HepG2 (cell line): ENCODE results near the gene YPEL3. TPM values are rescaled to one million over a fixed set of nuclear protein-coding genes. Genes with fewer than 3 reads are reported as not detected.
A peak's percentile ranks its signal among the peaks of the same experiment; 100 is the strongest.

Experiments
- AKAP8 ChIP-seq: sonication (generic); formaldehyde crosslinking; IDR thresholded peaks from 2 replicates; pipeline ENCODE4 v1.5.1; 2020; ENCODE audit warnings: mild to moderate bottlenecking, missing genetic modification reagents
- BCL6 ChIP-seq: IDR thresholded peaks from 2 replicates; pipeline ENCODE4 v1.6.1; 2016; ENCODE audit warnings: missing genetic modification reagents, missing compliant biosample characterization
- ELF4 ChIP-seq: sonication (generic); formaldehyde crosslinking; IDR thresholded peaks from 2 replicates; pipeline ENCODE4 v1.5.0; 2020; ENCODE audit warnings: missing genetic modification reagents, mild to moderate bottlenecking, moderate library complexity, borderline replicate concordance
- LCORL ChIP-seq, 2 experiments: fragments of 450-650 bp in 1 of 2; sonication (generic) in 1 of 2; formaldehyde crosslinking in 1 of 2; IDR thresholded peaks; 2 replicates each; pipeline versions ENCODE4 v1.5.0 to v1.6.1; 2017 to 2020; ENCODE audit warnings: antibody characterized with exemption in 1 of 2, missing genetic modification reagents in 1 of 2
- MEF2D ChIP-seq: sonication (generic); formaldehyde crosslinking; IDR thresholded peaks from 2 replicates; pipeline ENCODE4 v1.5.1; 2020; ENCODE audit warnings: mild to moderate bottlenecking, missing genetic modification reagents
- MZF1 ChIP-seq: sonication (generic); formaldehyde crosslinking; IDR thresholded peaks from 2 replicates; pipeline ENCODE4 v1.8.1; 2023; ENCODE audit warnings: mild to moderate bottlenecking, missing genetic modification reagents, borderline replicate concordance
- PCBP2 ChIP-seq: fragments of 200-400 bp; formaldehyde crosslinking; optimal IDR thresholded peaks from 2 replicates; pipeline ENCODE3; 2018; ENCODE audit warnings: low read length, low read depth; ENCODE audit not compliant: poor library complexity, severe bottlenecking
- RXRA ChIP-seq: sonication (generic); formaldehyde crosslinking; IDR thresholded peaks from 2 replicates; pipeline ENCODE4 v1.5.1; 2020; ENCODE audit warnings: missing genetic modification reagents
- SUZ12 ChIP-seq: fragments of 150-350 bp; IDR thresholded peaks from 2 replicates; pipeline ENCODE4 v1.6.1; 2014; ENCODE audit warnings: low read depth, low read length
- ZBTB8A ChIP-seq: sonication (generic); formaldehyde crosslinking; IDR thresholded peaks from 2 replicates; pipeline ENCODE4 v1.4.0; 2020; ENCODE audit warnings: mild to moderate bottlenecking, low read depth, missing genetic modification reagents, borderline replicate concordance
- ZNF776 ChIP-seq: sonication (generic); formaldehyde crosslinking; IDR thresholded peaks from 2 replicates; pipeline ENCODE4 v1.4.0; 2020; ENCODE audit warnings: mild to moderate bottlenecking, missing genetic modification reagents
- ZNF83 ChIP-seq: sonication (generic); formaldehyde crosslinking; IDR thresholded peaks from 2 replicates; pipeline ENCODE4 v1.4.0; 2020; ENCODE audit warnings: missing genetic modification reagents, mild to moderate bottlenecking, borderline replicate concordance
- ZNF878 ChIP-seq: sonication (generic); formaldehyde crosslinking; IDR thresholded peaks from 2 replicates; pipeline ENCODE4 v1.8.1; 2023; ENCODE audit warnings: mild to moderate bottlenecking, missing genetic modification reagents, moderate library complexity
- ZSCAN29 ChIP-seq: sonication (generic); formaldehyde crosslinking; conservative IDR thresholded peaks from 2 replicates; pipeline ENCODE4 v1.4.0; 2020; ENCODE audit warnings: mild to moderate bottlenecking, missing genetic modification reagents
- ZSCAN30 ChIP-seq: sonication (generic); formaldehyde crosslinking; IDR thresholded peaks from 2 replicates; pipeline ENCODE4 v1.5.0; 2020; ENCODE audit warnings: mild to moderate bottlenecking, missing genetic modification reagents
- polyA plus RNA-seq, 8 experiments: library from polyadenylated mRNA; depleted of rRNA in 3 of 8; stranded (reverse) in 7 of 8; unstranded in 1 of 8; fragments of >200 nt; fragmentation: Illumina TruSeq in 4 of 8; extraction: Trizol in 4 of 8; gene quantifications; 2 replicates each; pipeline versions ENCODE4 v1.2.1 to v1.2.3, GENCODE V29; 2011 to 2016; ENCODE audit warnings: low read depth in 4 of 8, missing spikeins in 1 of 8, mixed read lengths in 1 of 8; ENCODE audit not compliant: insufficient read depth in 1 of 8
- total RNA-seq, 5 experiments: library from RNA; depleted of rRNA; stranded (reverse); fragments of >200 nt; fragmentation: Illumina TruSeq; extraction: Trizol; gene quantifications; 2 replicates each; pipeline ENCODE4 v1.2.3, GENCODE V29; 2016; ENCODE audit warnings: low read depth in 1 of 5
- TF ChIP-seq, protein P1 (sequence below): sonication (generic); formaldehyde crosslinking; IDR thresholded peaks from 2 replicates; pipeline ENCODE4 v1.5.0; 2020; ENCODE audit warnings: mild to moderate bottlenecking, missing genetic modification reagents
- TF ChIP-seq, protein P2 (sequence below): IDR thresholded peaks from 2 replicates; pipeline ENCODE4 v1.6.1; 2018; ENCODE audit warnings: missing genetic modification reagents, mild to moderate bottlenecking, missing compliant biosample characterization
- TF ChIP-seq, protein P3 (sequence below): IDR thresholded peaks from 2 replicates; pipeline ENCODE4 v1.6.1; 2016; ENCODE audit warnings: low read depth
- TF ChIP-seq, protein P4 (sequence below): sonication (generic); formaldehyde crosslinking; IDR thresholded peaks from 2 replicates; pipeline ENCODE4 v1.4.0; 2020; ENCODE audit warnings: mild to moderate bottlenecking, missing genetic modification reagents

The YPEL3 gene
- total and polyA plus RNA-seq, 2 of the 13 experiments (the other 11 are each of a cell fraction or from before 2014, with no cell fraction given) = 5.4 to 47.0 TPM

DNA sequence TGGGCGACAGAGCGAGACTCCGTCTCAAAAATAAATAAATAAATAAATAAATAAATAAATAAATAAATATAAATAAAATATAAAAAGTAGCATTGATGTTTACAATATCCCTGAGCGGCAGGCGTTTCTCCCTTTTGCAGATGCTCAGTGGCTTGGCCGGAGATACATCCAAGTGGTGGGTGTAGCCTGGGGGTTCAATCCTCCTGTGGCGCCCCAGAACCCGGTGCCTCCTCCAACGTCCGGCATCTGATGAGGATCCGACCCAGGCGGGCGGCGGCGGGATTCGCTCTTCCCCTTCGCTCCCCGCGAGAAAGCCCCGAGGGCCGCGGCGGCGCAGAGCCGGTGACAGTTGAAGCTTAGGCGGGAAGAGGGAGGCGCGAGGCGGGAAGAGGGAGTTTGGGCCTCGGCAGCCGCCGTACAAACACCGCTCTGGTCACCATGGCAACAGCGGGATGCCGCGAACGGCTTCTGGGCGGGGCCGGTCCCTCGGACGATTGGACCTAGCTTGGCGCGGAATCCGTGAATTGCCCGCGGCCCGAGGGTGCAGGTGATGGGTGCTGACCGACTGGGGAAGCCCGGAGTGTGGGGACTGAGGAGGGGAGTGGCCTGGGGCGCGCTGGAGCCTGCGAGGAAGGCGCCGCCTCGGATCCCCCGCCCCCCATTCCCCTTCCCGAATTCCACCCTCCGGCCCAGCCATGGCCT, 43.2 kb downstream of the YPEL3 start (continued):
- TF ChIP-seq MZF1 (CRISPR knock-in tag) (no peak), ZSCAN29 (CRISPR knock-in tag) (peak; percentile 84), PCBP2 (no peak), MEF2D (peak; percentile 91), LCORL (IDR thresholded peaks at IDR 0.05) (no peak), LCORL (CRISPR knock-in tag; IDR thresholded peaks at IDR 0.05) (peak; percentile 66; the same call in 1 of the 2 replicates), ZNF83 (CRISPR knock-in tag) (peak; percentile 95; the same call in 1 of the 2 replicates), ZNF776 (peak; percentile 86; the same call in 1 of the 2 replicates), SUZ12 (no peak), ZSCAN30 (peak; percentile 94; the same call in 1 of the 2 replicates), RXRA (CRISPR knock-in tag) (peak; percentile 90), ELF4 (CRISPR knock-in tag) (peak; percentile 79; the same call in 1 of the 2 replicates), ZBTB8A (no peak), ZNF878 (CRISPR knock-in tag) (0 out of 2 replicates have a peak, but pooled peaks have one; percentile 55), AKAP8 (CRISPR knock-in tag) (peak; percentile 86; the same call in 1 of the 2 replicates), BCL6 (CRISPR knock-in tag) (peak; percentile 67)
- TF ChIP-seq, protein P1, sequence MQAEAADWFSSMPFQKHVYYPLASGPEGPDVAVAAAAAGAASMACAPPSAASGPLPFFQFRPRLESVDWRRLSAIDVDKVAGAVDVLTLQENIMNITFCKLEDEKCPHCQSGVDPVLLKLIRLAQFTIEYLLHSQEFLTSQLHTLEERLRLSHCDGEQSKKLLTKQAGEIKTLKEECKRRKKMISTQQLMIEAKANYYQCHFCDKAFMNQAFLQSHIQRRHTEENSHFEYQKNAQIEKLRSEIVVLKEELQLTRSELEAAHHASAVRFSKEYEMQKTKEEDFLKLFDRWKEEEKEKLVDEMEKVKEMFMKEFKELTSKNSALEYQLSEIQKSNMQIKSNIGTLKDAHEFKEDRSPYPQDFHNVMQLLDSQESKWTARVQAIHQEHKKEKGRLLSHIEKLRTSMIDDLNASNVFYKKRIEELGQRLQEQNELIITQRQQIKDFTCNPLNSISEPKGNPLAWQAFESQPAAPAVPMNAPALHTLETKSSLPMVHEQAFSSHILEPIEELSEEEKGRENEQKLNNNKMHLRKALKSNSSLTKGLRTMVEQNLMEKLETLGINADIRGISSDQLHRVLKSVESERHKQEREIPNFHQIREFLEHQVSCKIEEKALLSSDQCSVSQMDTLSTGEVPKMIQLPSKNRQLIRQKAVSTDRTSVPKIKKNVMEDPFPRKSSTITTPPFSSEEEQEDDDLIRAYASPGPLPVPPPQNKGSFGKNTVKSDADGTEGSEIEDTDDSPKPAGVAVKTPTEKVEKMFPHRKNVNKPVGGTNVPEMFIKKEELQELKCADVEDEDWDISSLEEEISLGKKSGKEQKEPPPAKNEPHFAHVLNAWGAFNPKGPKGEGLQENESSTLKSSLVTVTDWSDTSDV (CRISPR knock-in tag) = peak; percentile 93
- TF ChIP-seq, protein P2, sequence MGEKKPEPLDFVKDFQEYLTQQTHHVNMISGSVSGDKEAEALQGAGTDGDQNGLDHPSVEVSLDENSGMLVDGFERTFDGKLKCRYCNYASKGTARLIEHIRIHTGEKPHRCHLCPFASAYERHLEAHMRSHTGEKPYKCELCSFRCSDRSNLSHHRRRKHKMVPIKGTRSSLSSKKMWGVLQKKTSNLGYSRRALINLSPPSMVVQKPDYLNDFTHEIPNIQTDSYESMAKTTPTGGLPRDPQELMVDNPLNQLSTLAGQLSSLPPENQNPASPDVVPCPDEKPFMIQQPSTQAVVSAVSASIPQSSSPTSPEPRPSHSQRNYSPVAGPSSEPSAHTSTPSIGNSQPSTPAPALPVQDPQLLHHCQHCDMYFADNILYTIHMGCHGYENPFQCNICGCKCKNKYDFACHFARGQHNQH = peak; percentile 96
- TF ChIP-seq, protein P3, sequence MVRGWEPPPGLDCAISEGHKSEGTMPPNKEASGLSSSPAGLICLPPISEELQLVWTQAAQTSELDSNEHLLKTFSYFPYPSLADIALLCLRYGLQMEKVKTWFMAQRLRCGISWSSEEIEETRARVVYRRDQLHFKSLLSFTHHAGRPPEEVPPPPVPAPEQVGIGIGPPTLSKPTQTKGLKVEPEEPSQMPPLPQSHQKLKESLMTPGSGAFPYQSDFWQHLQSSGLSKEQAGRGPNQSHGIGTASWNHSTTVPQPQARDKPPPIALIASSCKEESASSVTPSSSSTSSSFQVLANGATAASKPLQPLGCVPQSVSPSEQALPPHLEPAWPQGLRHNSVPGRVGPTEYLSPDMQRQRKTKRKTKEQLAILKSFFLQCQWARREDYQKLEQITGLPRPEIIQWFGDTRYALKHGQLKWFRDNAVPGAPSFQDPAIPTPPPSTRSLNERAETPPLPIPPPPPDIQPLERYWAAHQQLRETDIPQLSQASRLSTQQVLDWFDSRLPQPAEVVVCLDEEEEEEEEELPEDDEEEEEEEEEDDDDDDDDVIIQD (CRISPR knock-in tag) = 0 out of 2 replicates have a peak, but pooled peaks have one; percentile 30
- TF ChIP-seq, protein P4, sequence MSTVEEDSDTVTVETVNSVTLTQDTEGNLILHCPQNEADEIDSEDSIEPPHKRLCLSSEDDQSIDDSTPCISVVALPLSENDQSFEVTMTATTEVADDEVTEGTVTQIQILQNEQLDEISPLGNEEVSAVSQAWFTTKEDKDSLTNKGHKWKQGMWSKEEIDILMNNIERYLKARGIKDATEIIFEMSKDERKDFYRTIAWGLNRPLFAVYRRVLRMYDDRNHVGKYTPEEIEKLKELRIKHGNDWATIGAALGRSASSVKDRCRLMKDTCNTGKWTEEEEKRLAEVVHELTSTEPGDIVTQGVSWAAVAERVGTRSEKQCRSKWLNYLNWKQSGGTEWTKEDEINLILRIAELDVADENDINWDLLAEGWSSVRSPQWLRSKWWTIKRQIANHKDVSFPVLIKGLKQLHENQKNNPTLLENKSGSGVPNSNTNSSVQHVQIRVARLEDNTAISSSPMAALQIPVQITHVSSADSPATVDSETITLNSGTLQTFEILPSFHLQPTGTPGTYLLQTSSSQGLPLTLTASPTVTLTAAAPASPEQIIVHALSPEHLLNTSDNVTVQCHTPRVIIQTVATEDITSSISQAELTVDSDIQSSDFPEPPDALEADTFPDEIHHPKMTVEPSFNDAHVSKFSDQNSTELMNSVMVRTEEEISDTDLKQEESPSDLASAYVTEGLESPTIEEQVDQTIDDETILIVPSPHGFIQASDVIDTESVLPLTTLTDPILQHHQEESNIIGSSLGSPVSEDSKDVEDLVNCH = peak; percentile 90; the same call in 1 of the 2 replicates
